RKO (cell line): ENCODE results near the gene ZNF845.
"Not testable (repeated sequence)": the region's sequence is repeated elsewhere in the genome, so short reads cannot be mapped to it uniquely, and the experiment has no call there.

Source experiments
- DNase-seq: peaks from one replicate; pipeline ENCODE4 v3.0.0-alpha.2; 2016; ENCODE audit warnings: low spot score

ZNF845 gene

GRCh38 chr19:53381376-53381775 is 47.8 kb downstream of the ZNF845 start:
- DNase-seq = no peak

DNA sequence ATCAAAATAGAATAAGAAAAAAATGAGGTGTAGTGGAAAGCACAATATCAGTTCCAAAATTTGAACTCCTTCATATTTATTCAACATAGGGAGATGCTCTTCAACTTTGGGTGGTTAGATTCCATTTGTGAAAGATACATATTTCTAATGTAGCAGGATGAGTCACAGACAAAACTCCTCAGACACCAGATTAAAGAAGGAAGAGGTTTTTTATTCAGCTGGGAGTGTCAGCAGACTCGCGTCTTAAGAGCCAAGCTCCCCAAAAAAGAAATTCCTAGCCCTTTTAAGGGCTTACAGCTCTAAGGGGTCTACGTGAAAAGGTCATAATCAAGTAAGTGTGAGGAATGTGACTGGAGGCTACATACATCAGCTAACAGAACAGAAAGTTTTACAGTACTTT is 54.6 kb downstream of the ZNF845 start:
- no peak for DNase-seq

DNA sequence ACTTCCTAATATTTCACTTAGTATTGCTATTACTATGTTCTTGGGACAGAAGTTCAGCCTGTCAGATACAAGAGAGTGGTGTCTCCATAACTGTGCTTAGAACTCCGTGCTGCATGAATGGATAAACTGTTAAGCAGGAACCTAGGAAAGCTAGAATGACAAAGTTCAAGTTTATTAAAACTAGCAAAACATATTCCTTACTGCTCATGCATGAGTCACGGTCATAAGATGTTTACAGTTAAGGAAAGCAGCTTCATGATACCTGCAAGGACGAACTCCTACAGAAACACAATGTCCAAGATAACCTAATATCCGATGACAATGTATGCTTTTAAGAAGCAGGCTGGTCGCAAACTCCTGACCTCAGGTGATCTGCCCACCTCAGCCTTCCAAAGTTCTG is 55.4 kb downstream of the ZNF845 start:
- DNase-seq = no peak

DNA sequence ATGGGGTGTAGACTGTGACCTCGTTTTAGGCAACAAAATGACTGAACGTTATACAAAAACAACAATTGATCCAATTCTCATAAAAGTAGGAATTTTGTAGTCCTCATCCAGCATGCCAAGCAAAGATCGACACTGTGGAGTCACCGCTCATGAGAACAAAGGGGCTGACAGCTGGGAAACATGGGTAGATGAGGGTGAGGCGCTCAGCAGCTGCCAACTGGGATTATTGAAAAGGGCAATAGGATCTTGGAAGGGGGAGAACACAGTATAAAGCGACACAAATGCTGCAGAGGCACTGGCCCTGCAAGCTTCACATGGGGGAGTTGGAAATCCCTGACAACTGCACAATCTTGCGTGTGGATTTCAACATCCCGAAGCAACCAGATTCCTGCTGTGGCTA is 56.0 kb downstream of the ZNF845 start:
- DNase-seq = no peak

DNA sequence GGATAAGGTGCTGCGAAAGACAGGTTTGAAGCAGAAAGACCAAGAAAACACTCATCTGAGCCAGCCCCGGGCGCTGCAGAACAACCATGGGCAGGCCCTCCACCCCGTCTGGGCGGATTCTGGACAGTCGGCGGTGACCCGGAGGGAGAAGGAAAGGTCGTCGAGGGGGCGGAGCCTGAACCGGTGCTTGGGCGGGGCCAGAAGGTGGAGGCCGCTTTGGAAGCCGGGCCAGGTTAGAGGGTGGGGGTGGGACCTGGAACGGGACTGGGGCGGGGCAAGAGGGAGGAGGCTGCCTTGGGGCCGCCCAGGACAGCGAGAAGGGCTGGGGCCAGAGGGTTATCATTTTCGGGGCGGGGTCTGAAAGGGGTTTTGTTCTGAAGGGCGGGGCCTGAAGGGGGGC is 56.4 kb downstream of the ZNF845 start:
- DNase-seq = no peak

DNA sequence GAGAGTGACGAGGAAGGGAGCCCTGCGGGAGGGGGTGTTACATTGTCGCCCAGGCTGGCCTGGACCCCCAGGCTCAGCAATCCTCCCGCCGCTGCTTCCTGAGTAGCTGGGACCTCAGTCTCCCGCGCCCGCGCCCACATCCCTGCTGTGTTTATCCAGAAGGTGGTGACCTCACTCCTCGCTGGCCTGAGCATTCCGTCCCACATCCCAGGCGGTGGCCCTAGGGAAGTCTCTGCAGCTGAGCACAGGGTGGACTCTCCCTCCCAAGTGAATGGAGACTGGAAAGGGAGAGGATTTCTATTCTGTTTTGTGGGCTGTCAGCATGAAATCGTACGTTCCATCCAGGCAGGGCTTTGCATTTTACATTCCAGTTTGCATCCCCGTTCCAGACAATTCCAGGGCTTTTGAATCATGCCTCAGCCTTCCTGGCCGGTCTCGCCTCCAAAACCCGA is 61.0 kb downstream of the ZNF845 start:
- DNase-seq = peak; percentile 83

GRCh38 chr19:53394974-53395839 is 61.7 kb downstream of the ZNF845 start, which contains the start of gene ZNF765:
TSS of gene ZNF765 (plus strand) at chr19:53395149. CDS start at chr19:53398016, 2,867 bp downstream.
- DNase-seq = peak; percentile 91

DNA sequence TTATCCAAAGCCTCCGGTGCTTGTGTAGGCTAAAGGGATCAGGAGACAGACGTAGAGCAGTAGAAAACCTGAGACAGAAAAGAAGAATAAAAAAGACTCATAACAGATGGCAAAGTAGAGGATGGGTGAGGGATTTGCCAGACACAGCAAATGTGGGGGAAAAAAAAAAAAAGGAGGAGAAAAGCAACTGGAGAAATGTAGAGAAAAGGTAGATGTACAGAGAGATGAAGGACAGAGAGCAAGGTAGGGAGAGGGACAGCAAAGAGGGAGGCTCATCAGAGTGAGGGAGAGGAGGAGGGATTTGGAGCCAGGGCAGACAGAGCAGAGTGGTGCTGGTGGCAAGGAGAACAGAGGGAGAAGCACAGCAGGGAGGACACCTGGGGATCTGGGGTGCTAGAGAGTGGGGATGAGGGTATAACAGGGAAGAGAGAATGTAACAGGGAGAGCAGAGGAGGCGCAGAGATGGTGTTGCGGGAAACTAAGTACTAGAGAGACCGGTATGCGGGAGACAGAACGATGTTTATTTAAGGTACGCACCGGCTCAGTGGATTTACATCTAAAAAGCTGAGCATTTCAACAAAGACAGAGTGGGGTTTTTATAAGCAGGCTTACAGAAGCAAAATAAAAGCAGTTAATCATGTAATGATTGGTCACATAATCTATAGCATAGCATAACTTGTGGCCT is 62.4 kb downstream of the ZNF845 start:
- not testable (repeated sequence) for DNase-seq

DNA sequence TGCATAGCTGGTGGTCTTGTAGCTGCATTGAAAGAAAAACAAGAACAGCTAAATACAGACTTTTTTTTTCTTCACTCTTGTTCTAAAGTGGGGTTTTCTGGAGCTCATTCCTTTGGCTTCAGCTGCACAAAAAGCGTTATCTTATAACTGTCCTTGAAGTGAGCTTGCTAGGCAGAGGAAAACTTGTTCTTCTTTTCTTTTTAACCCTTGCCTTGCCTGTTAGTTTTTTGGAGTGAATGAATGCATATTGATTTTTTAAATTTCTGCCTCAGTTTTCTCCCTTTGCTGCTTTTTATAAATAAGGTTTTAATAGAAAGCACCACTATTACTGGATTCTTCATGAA is 62.9 kb downstream of the ZNF845 start:
- no peak for DNase-seq

DNA sequence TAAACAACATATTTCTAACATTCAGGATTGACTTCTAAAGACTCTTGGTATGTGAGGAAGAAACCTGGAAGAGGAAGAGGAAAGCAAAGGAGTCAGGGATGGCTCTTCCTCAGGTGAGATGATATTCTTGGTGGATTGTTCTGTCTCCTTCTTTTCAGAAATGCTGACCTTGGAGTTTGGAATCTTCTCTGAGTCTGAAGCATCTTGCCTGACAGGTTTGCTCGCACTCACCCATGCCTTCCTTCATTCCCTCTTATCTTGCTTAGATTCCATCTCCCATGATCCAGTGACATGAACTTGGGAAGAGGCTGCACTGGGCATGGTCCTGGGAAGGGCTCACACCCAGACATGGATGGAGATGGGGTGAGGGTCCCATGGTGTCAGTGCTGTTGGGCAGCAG is 64.4 kb downstream of the ZNF845 start:
- DNase-seq = not testable (repeated sequence)
